GM04503 (cell line): ENCODE data around the gene HEXD.

Source experiments
- DNase-seq: peaks from one replicate; pipeline ENCODE4 v3.0.0-alpha.2; 2012; ENCODE audit warnings: low read depth

HEXD gene

DNA sequence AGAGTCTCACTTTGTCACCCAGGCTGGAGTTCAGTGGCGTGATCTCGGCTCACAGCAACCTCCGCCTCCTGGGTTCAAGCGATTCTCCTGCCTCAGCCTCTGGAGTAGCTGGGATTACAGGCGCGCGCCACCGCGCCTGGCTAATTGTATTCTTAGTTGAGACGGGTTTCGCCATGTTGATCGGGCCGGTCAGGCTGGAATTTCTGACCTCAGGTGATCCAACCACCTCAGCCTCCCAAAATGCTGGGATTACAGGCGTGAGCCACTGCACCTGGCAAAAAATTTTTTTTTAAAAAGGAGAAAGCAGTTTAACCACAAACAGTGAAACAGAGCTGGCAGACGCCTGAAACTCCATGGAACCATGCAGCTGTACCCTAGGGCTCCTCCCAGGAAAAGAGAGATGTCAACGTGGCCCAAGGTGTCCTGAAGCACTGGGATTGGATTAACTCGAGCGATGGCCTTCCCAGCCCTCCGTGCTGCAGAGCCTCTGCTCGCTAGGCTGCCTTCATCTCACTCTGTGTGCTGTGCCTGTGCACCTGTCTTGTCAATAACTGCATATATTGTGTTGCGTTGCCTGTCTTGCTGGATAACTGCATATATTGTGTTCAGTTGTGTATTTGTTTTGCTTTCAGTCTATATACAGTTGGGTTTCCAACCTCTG, 71.8 kb downstream of the HEXD start:
- DNase-seq, result no peak

DNA sequence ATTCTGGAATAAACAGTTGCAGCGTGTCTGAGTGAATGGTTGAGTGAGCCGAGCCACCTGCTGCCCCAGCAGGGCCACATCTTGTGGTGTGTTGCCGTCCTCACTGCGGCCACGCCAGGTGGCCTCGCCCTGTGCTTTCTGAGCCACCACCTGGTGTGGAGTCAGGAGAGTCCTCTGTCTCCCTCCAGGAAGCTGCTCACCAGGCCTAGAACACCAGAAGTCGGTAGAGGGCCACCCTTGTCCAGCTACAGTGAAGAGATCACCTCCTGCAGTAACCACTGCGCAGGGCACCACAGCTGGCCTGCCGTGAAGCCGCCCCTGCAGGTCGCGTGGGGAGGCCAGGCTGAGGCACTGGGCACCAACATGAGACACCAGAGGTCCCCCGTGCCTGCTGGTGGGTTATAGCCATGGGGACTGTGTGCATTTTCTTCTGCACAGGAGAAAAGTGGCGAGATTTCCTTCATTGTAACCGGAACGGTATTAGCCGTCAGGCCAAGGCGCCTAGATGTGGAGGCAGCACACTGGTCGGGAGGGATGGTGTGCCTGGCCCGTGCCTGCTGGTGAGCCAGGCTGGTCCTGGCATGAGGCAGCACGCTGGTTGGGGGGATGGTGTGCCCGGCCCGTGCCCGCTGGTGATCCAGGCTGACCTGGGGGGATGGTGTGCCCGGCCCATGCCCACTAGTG, 72.5 kb downstream of the HEXD start:
- no peak for DNase-seq

GRCh38 chr17:82491196-82491530, 73.0 kb downstream of the HEXD start:
- no peak for DNase-seq

DNA sequence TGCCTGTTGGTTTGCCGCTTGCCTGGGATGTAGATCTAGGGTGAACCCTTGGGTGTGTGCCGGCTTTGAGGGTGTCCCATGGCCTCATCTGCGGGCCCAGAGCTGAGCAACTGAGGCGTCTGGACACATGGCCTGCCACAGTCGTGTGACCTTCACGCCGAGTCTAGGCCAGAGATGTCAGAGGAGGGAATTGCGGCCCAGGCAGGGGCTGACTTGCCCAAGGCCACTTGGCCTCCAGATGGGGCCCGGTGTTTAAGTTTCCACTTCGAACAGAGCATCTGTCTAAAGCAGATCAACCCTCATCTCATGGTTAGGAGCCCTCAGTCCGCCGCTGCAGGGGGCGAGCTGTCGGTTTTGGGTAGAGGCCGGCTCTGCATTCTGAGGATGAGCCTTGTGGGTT, 73.4 kb downstream of the HEXD start:
- DNase-seq, result no peak
